Gastroesophageal sphincter (tissue), 3 donors: ENCODE results near the gene FRMD6.

Experiments
- EP300 ChIP-seq: sonication (generic); formaldehyde crosslinking; IDR thresholded peaks from one replicate; pipeline ENCODE4 v1.6.1; 2017; ENCODE audit warnings: antibody characterized with exemption, mild to moderate bottlenecking
- POLR2A ChIP-seq, 2 donors: fragments of 450-650 bp; IDR thresholded peaks; one replicate each; pipeline ENCODE4 v1.6.1; 2017; ENCODE audit warnings: antibody characterized with exemption in 2 of 2, mild to moderate bottlenecking in 2 of 2, moderate library complexity in 1 of 2
- POLR2AphosphoS5 ChIP-seq: sonication (generic); formaldehyde crosslinking; IDR thresholded peaks from one replicate; pipeline ENCODE4 v1.6.1; 2017; ENCODE audit warnings: antibody characterized with exemption
- TF ChIP-seq, protein P1 (sequence below), 4 experiments: fragments of 200-600 bp in 2 of 4; fragments of 450-650 bp in 2 of 4; sonication (generic) in 1 of 4; IDR thresholded peaks; one replicate each; pipeline ENCODE4 v1.5.1; 2017 to 2019; ENCODE audit warnings: antibody characterized with exemption in 4 of 4, mild to moderate bottlenecking in 2 of 4, moderate library complexity in 2 of 4

DNA sequence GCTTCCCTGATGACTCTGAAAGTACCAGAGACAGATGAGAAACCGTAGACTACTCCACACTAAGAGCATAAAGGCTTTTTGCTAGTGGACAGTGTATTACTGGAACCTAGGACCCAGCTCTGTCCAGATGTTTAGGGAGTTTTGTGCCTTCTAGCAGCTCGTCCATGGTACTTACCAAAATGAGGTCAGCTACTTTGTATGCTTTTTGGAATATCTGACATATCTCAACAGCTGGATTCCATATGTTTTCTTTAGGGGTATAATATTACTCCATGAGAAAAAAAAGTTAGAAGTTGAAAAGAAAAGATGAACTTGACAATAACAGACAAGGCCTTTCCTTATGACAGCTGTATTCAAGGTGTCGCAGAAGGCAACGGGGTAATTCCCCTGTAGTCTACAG lies 32.1 kb upstream of the FRMD6 start:
- TF ChIP-seq, protein P1, sequence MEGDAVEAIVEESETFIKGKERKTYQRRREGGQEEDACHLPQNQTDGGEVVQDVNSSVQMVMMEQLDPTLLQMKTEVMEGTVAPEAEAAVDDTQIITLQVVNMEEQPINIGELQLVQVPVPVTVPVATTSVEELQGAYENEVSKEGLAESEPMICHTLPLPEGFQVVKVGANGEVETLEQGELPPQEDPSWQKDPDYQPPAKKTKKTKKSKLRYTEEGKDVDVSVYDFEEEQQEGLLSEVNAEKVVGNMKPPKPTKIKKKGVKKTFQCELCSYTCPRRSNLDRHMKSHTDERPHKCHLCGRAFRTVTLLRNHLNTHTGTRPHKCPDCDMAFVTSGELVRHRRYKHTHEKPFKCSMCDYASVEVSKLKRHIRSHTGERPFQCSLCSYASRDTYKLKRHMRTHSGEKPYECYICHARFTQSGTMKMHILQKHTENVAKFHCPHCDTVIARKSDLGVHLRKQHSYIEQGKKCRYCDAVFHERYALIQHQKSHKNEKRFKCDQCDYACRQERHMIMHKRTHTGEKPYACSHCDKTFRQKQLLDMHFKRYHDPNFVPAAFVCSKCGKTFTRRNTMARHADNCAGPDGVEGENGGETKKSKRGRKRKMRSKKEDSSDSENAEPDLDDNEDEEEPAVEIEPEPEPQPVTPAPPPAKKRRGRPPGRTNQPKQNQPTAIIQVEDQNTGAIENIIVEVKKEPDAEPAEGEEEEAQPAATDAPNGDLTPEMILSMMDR (IDR thresholded peaks at IDR 0.05) = no peak
- TF ChIP-seq POLR2A (IDR thresholded peaks at IDR 0.05) (no peak), POLR2AphosphoS5 (no peak), EP300 (no peak)
